Astrocyte (in vitro differentiated cells and primary cell): ENCODE measurements around the gene SNIP1. TPM values are rescaled to one million over a fixed set of nuclear protein-coding genes. Genes with fewer than 3 reads are reported as not detected.
"Not testable (repeated sequence)": the region's sequence is repeated elsewhere in the genome, so short reads cannot be mapped to it uniquely, and the experiment has no call there.

ENCODE experiments used
- DNase-seq: peaks from one replicate; pipeline ENCODE4 v3.0.0-alpha.2; 2010; ENCODE audit warnings: low read depth
- FAIRE-seq: peaks from 2 replicates; lab custom pipeline; 2011; peaks lifted over from hg19 to GRCh38; lab: Jason Lieb, UNC
- H2AFZ ChIP-seq: 2 replicates; pipeline ENCODE4 v1.6.0; 2012; ENCODE audit warnings: low read depth, low read length, inconsistent platforms
- H3K27ac ChIP-seq: 2 replicates; pipeline ENCODE4 v1.5.1; 2011; ENCODE audit warnings: low read depth, low read length, inconsistent platforms
- H3K27me3 ChIP-seq: 2 replicates; pipeline ENCODE4 v1.6.0; 2011; ENCODE audit warnings: low read length, inconsistent platforms; ENCODE audit not compliant: insufficient read depth
- H3K36me3 ChIP-seq: 2 replicates; pipeline ENCODE4 v1.5.1; 2011; ENCODE audit warnings: low read length, inconsistent platforms; ENCODE audit not compliant: insufficient read depth
- H3K4me1 ChIP-seq: 2 replicates; pipeline ENCODE4 v1.5.1; 2011; ENCODE audit warnings: low read length, inconsistent platforms; ENCODE audit not compliant: insufficient read depth
- H3K4me2 ChIP-seq: 2 replicates; pipeline ENCODE4 v1.6.0; 2012; ENCODE audit warnings: low read length, inconsistent platforms
- H3K4me3 ChIP-seq: 2 replicates; pipeline ENCODE4 v1.5.1; 2011; ENCODE audit warnings: low read depth, mild to moderate bottlenecking, low read length, inconsistent platforms; ENCODE audit not compliant: insufficient read depth
- H3K79me2 ChIP-seq: 2 replicates; pipeline ENCODE4 v1.6.0; 2012; ENCODE audit warnings: mild to moderate bottlenecking, low read length, inconsistent platforms; ENCODE audit not compliant: insufficient read depth
- H3K9ac ChIP-seq: 2 replicates; pipeline ENCODE4 v1.6.0; 2012; ENCODE audit warnings: mild to moderate bottlenecking, low read length, inconsistent platforms
- H3K9me3 ChIP-seq: 2 replicates; pipeline ENCODE4 v1.5.1; 2012; ENCODE audit warnings: low read depth, mild to moderate bottlenecking, low read length, inconsistent platforms; ENCODE audit not compliant: insufficient read depth
- H4K20me1 ChIP-seq: 2 replicates; pipeline ENCODE4 v1.6.0; 2012; ENCODE audit warnings: low read length, inconsistent platforms; ENCODE audit not compliant: insufficient read depth
- H3K27ac Mint-ChIP-seq: one replicate; pipeline ENCODE4 v1.8.0; 2021; ENCODE audit warnings: mild to moderate bottlenecking, mixed read lengths; ENCODE audit not compliant: unreplicated experiment
- H3K27me3 Mint-ChIP-seq: one replicate; pipeline ENCODE4 v1.8.0; 2021; ENCODE audit warnings: low read depth, mixed read lengths; ENCODE audit not compliant: unreplicated experiment
- H3K36me3 Mint-ChIP-seq: one replicate; pipeline ENCODE4 v1.8.0; 2021; ENCODE audit warnings: low read depth, mixed read lengths; ENCODE audit not compliant: unreplicated experiment
- H3K4me1 Mint-ChIP-seq: one replicate; pipeline ENCODE4 v1.8.0; 2021; ENCODE audit warnings: low read depth, mixed read lengths; ENCODE audit not compliant: unreplicated experiment
- H3K4me3 Mint-ChIP-seq: one replicate; pipeline ENCODE4 v1.8.0; 2021; ENCODE audit warnings: mild to moderate bottlenecking, moderate library complexity, mixed read lengths; ENCODE audit not compliant: unreplicated experiment
- H3K9me3 Mint-ChIP-seq: one replicate; pipeline ENCODE4 v1.8.0; 2021; ENCODE audit warnings: mild to moderate bottlenecking, mixed read lengths; ENCODE audit not compliant: unreplicated experiment
- CTCF ChIP-seq: IDR thresholded peaks from 2 replicates; pipeline ENCODE4 v1.5.1; 2011; ENCODE audit warnings: low read depth, mild to moderate bottlenecking, inconsistent platforms, low read length, moderate library complexity; ENCODE audit not compliant: insufficient read depth
- EZH2 ChIP-seq: IDR thresholded peaks from 2 replicates; pipeline ENCODE4 v1.6.1; 2012; ENCODE audit warnings: mild to moderate bottlenecking, low read length, inconsistent platforms; ENCODE audit not compliant: insufficient read depth
- total RNA-seq: library from RNA; stranded (reverse); gene quantifications from 2 replicates; pipeline ENCODE4 v1.2.1, GENCODE V29; 2021

Gene SNIP1
- total RNA-seq, 1 donor from 2014 or later, result 17.4 TPM

- TF ChIP-seq CTCF (no peak), EZH2 (no peak)
- H3K36me3 ChIP-seq, result peaks cover 28% of the 10 kb centered on the region
- H3K27ac ChIP-seq, result peak within 1 kb of the TSS; percentile 88
- H4K20me1 ChIP-seq, result peaks cover 33% of the 10 kb centered on the region
- peaks cover 50% of the 10 kb centered on the region for H3K79me2 ChIP-seq
- DNase-seq (peak; percentile 89), FAIRE-seq (no peak)
- H3K27me3 ChIP-seq, result peaks cover under 1% of the 10 kb centered on the region
- H3K4me2 ChIP-seq, result peak within 1 kb of the TSS; percentile 96
- H3K4me1 ChIP-seq, result peaks cover 9% of the 10 kb centered on the region
- peaks cover 22% of the 10 kb centered on the region for H3K27me3 Mint-ChIP-seq
- H3K4me3 Mint-ChIP-seq, result peak within 1 kb of the TSS; percentile 100
- peaks cover 3% of the 10 kb centered on the region for H3K36me3 Mint-ChIP-seq
- peak within 1 kb of the TSS; percentile 99 for H3K27ac Mint-ChIP-seq
- H3K9ac ChIP-seq, result peak within 1 kb of the TSS; percentile 92
- no peaks in the 10 kb centered on the region for H3K9me3 ChIP-seq
- peak within 1 kb of the TSS; percentile 96 for H2AFZ ChIP-seq
- H3K9me3 Mint-ChIP-seq, result no peaks in the 10 kb centered on the region
- H3K4me3 ChIP-seq, result peak within 1 kb of the TSS; percentile 89
- H3K4me1 Mint-ChIP-seq, result peaks cover 16% of the 10 kb centered on the region
Measured at GRCh38 chr1:37595440-37596181, 41.5 kb upstream of the SNIP1 start, which contains the start of gene GNL2. Gene GNL2 (minus strand): TSS chr1:37595937. CDS start chr1:37595822, 115 bp downstream.

DNA sequence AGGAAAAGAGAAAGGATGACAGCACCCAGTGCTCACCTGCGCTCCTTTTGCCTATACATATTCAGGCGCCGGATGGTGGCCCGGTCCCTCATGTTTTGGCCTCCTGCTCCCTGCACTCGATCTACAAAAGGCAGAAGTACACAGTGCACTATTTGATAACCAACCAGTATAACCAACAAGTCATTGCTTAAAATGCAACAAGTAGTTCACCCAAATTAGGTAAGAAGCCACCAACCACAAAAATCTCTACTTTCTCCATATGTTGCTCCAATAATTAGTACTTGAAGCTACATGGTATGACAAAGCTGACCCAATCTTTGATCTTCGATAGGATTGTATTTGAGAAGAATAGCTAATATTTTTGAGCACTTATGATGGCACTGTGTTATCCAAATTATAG is 39.6 kb upstream of the SNIP1 start:
- H3K4me1 Mint-ChIP-seq, result peaks cover 16% of the 10 kb centered on the region
- H3K9me3 Mint-ChIP-seq, result no peaks in the 10 kb centered on the region
- TF ChIP-seq EZH2 (no peak), CTCF (no peak)
- FAIRE-seq (no peak), DNase-seq (no peak)
- Histone ChIP-seq H3K27ac (no peak overlapping the region), H3K79me2 (peaks cover 65% of the 10 kb centered on the region), H3K4me3 (no peak overlapping the region), H3K9ac (no peak overlapping the region), H3K36me3 (peaks cover 42% of the 10 kb centered on the region), H3K27me3 (no peaks in the 10 kb centered on the region), H2AFZ (no peak overlapping the region), H3K4me1 (peaks cover 9% of the 10 kb centered on the region), H4K20me1 (peaks cover 36% of the 10 kb centered on the region), H3K4me2 (peak overlapping the region; percentile 96), H3K9me3 (no peaks in the 10 kb centered on the region)
- H3K27ac Mint-ChIP-seq, result no peak overlapping the region
- H3K27me3 Mint-ChIP-seq, result peaks cover 10% of the 10 kb centered on the region
- peak overlapping the region; percentile 73 for H3K4me3 Mint-ChIP-seq
- peaks cover 3% of the 10 kb centered on the region for H3K36me3 Mint-ChIP-seq

GRCh38 chr1:37588939-37589338 is 34.8 kb upstream of the SNIP1 start:
- no peak overlapping the region for H3K27ac ChIP-seq
- no peaks in the 10 kb centered on the region for H3K27me3 ChIP-seq
- H3K9me3 ChIP-seq, result no peaks in the 10 kb centered on the region
- no peak for DNase-seq
- no peak for FAIRE-seq
- H3K79me2 ChIP-seq, result peaks cover 74% of the 10 kb centered on the region
- H3K27me3 Mint-ChIP-seq, result no peaks in the 10 kb centered on the region
- no peaks in the 10 kb centered on the region for H3K9me3 Mint-ChIP-seq
- H3K4me1 Mint-ChIP-seq, result peaks cover 5% of the 10 kb centered on the region
- peaks cover 69% of the 10 kb centered on the region for H3K36me3 ChIP-seq
- no peak overlapping the region for H3K4me3 ChIP-seq
- peaks cover 54% of the 10 kb centered on the region for H4K20me1 ChIP-seq
- no peak overlapping the region for H3K27ac Mint-ChIP-seq
- H3K9ac ChIP-seq, result no peak overlapping the region
- no peak for TF ChIP-seq EZH2
- TF ChIP-seq CTCF, result no peak
- H3K4me1 ChIP-seq, result peaks cover 3% of the 10 kb centered on the region
- H3K36me3 Mint-ChIP-seq, result peaks cover 10% of the 10 kb centered on the region
- H3K4me2 ChIP-seq, result no peak overlapping the region
- H3K4me3 Mint-ChIP-seq, result no peak overlapping the region
- H2AFZ ChIP-seq, result no peak overlapping the region

DNA sequence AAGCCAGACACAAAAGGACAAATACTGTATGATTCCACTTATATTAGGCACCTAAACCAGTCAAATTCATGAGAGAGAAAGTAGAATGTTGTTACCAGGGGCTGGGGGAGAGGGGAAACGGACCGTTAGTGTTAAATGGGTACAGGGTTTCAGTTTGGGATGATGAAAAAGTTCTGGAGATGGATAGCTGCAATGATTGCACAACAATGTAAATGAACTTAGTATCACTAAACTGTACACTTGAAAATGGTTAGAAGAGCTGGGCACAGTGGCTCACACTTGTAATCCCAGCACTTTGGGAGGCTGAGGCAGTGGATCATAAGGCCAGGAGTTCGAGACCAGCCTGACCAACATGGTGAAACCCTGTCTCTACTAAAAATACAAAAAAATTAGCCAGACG is 30.5 kb upstream of the SNIP1 start:
- DNase-seq, H3K27ac Mint-ChIP-seq, FAIRE-seq: not testable (repeated sequence)

More for the DNA sequence above, 30.5 kb upstream of the SNIP1 start:
- Histone ChIP-seq H4K20me1 (peaks cover 31% of the 10 kb centered on the region), H3K79me2 (peaks cover 32% of the 10 kb centered on the region), H3K36me3 (peaks cover 61% of the 10 kb centered on the region)
- not testable (repeated sequence) for H3K4me1 Mint-ChIP-seq, H3K4me3 ChIP-seq, H3K9me3 Mint-ChIP-seq, H3K4me1 ChIP-seq, H3K27ac ChIP-seq, H3K27me3 Mint-ChIP-seq, H2AFZ ChIP-seq, H3K4me2 ChIP-seq, H3K9ac ChIP-seq, H3K27me3 ChIP-seq, H3K9me3 ChIP-seq, H3K4me3 Mint-ChIP-seq
- peaks cover 16% of the 10 kb centered on the region for H3K36me3 Mint-ChIP-seq
